Measurements from ENCODE around the gene P2RX1.

DNA sequence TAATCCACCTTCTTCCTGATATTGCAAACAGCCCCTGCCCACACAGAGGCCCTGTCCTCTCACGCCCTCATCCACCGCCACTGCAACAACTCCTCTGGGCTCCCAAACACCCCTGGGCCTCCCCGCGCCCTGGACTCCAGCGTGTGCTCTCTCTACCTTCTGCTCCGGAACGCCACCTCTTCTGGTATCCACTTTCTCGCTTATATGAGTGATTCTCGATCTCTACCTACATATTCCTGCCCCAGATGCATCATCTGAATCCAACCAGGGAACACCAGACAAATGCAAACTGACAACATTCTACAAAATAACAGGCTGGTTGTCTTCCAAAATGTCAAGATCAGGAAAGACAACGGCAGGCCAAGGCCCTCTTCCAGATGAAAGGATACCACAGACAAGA is 42.4 kb downstream of the P2RX1 start:
- TF ChIP-seq, protein P1, sequence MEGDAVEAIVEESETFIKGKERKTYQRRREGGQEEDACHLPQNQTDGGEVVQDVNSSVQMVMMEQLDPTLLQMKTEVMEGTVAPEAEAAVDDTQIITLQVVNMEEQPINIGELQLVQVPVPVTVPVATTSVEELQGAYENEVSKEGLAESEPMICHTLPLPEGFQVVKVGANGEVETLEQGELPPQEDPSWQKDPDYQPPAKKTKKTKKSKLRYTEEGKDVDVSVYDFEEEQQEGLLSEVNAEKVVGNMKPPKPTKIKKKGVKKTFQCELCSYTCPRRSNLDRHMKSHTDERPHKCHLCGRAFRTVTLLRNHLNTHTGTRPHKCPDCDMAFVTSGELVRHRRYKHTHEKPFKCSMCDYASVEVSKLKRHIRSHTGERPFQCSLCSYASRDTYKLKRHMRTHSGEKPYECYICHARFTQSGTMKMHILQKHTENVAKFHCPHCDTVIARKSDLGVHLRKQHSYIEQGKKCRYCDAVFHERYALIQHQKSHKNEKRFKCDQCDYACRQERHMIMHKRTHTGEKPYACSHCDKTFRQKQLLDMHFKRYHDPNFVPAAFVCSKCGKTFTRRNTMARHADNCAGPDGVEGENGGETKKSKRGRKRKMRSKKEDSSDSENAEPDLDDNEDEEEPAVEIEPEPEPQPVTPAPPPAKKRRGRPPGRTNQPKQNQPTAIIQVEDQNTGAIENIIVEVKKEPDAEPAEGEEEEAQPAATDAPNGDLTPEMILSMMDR (IDR thresholded peaks at IDR 0.05), result no peak
- TF ChIP-seq POLR2AphosphoS5 (IDR thresholded peaks at IDR 0.05; ENCODE audit: insufficient read depth in 1 of 2, low read depth in 1 of 2) (no peak), POLR2A (IDR thresholded peaks at IDR 0.05) (no peak)

Measured in vagina (tissue), 2 donors.